GM12878 (cell line): ENCODE results near the gene ERP27. TPM values are rescaled to one million over a fixed set of nuclear protein-coding genes. Genes with fewer than 3 reads are reported as not detected.
A peak's percentile ranks its signal among the peaks of the same experiment; 100 is the strongest.

ENCODE experiments used
- BRCA1 ChIP-seq: IDR thresholded peaks from 2 replicates; pipeline ENCODE4 v1.6.1; 2011; ENCODE audit warnings: low read depth, low read length, improper control_type of control experiment
- CBFB ChIP-seq: IDR thresholded peaks from 2 replicates; pipeline ENCODE4 v1.6.1; 2016; ENCODE audit warnings: antibody characterized with exemption, low read depth
- CTCF ChIP-seq, 3 experiments: IDR thresholded peaks in 2 of 3; conservative IDR thresholded peaks in 1 of 3; 2 replicates each; pipeline ENCODE4 v1.5.1; 2011; ENCODE audit warnings: low read depth in 3 of 3, low read length in 3 of 3, mild to moderate bottlenecking in 3 of 3, control low read depth in 2 of 3, moderate library complexity in 2 of 3, inconsistent platforms in 1 of 3, mixed read lengths in 1 of 3; ENCODE audit not compliant: control insufficient read depth in 2 of 3, insufficient read depth in 1 of 3; ENCODE audit errors: extremely low read depth in 1 of 3
- E2F4 ChIP-seq: IDR thresholded peaks from 2 replicates; pipeline ENCODE4 v1.6.1; 2012; ENCODE audit warnings: low read depth, low read length, improper control_type of control experiment
- FOS ChIP-seq: IDR thresholded peaks from 3 replicates; pipeline ENCODE4 v1.6.1; 2011; ENCODE audit warnings: borderline replicate concordance; ENCODE audit not compliant: insufficient read length; ENCODE audit errors: extremely low read depth
- IKZF1 ChIP-seq: fragments of 450-650 bp; conservative IDR thresholded peaks from 2 replicates; pipeline ENCODE4 v1.6.1; 2017; ENCODE audit warnings: antibody characterized with exemption, mild to moderate bottlenecking
- IKZF2 ChIP-seq, 2 experiments: fragments of 450-650 bp; IDR thresholded peaks; 2 replicates each; pipeline ENCODE4 v1.6.1; 2017; ENCODE audit warnings: mild to moderate bottlenecking in 2 of 2, moderate library complexity in 2 of 2
- POLR2A ChIP-seq: IDR thresholded peaks from 2 replicates; pipeline ENCODE4 v1.6.1; 2011; ENCODE audit warnings: low read depth, mild to moderate bottlenecking, low read length
- REST ChIP-seq: IDR thresholded peaks from 2 replicates; pipeline ENCODE4 v1.6.1; 2012; ENCODE audit warnings: mild to moderate bottlenecking, low read depth, low read length
- SIX5 ChIP-seq: IDR thresholded peaks from 2 replicates; pipeline ENCODE4 v1.6.1; 2011; ENCODE audit warnings: mild to moderate bottlenecking, low read depth, low read length, moderate library complexity; ENCODE audit not compliant: severe bottlenecking
- SMAD5 ChIP-seq: IDR thresholded peaks from 2 replicates; pipeline ENCODE4 v1.6.1; 2016; ENCODE audit warnings: antibody characterized with exemption, low read depth
- SREBF2 ChIP-seq: IDR thresholded peaks from 2 replicates; pipeline ENCODE4 v1.6.1; 2012; ENCODE audit warnings: mild to moderate bottlenecking, low read length
- ZNF384 ChIP-seq: IDR thresholded peaks from 2 replicates; pipeline ENCODE4 v1.6.1; 2012; ENCODE audit warnings: low read depth, mild to moderate bottlenecking, low read length, improper control_type of control experiment, borderline replicate concordance
- ZNF687 ChIP-seq: fragments of 450-650 bp; IDR thresholded peaks from 2 replicates; pipeline ENCODE4 v1.6.1; 2017; ENCODE audit warnings: mild to moderate bottlenecking, moderate library complexity
- polyA plus RNA-seq, 11 experiments: library from polyadenylated mRNA; depleted of rRNA in 4 of 11; unstranded in 6 of 11; stranded (reverse) in 5 of 11; fragments of >200 nt; fragmentation: Nextera tagmentation in 4 of 11; fragmentation: Illumina TruSeq in 1 of 11; extraction: Ambion mirVana in 4 of 11; extraction: Trizol in 1 of 11; gene quantifications; 1 replicate in 1 of 11; 2 replicates in 10 of 11; pipeline versions ENCODE4 v1.2.1 to v1.2.3, GENCODE V29; 2011 to 2016; ENCODE audit warnings: inconsistent platforms in 2 of 11, missing spikeins in 2 of 11, low read depth in 1 of 11
- total RNA-seq, 4 experiments: library from RNA; depleted of rRNA in 3 of 4; stranded (reverse); fragments of >200 nt in 3 of 4; fragmentation: Illumina TruSeq in 1 of 4; extraction: Trizol in 1 of 4; gene quantifications; 2 replicates each; pipeline versions ENCODE4 v1.2.1 to v1.2.3, GENCODE V29; 2013 to 2021
- TF ChIP-seq, protein P1 (sequence below): fragments of 450-650 bp; IDR thresholded peaks from 2 replicates; pipeline ENCODE4 v1.6.1; 2017; ENCODE audit warnings: low read depth, mild to moderate bottlenecking, moderate library complexity

The ERP27 gene
- total and polyA plus RNA-seq, 10 of the 15 experiments (the other 5 are each of a cell fraction or from before 2014, with no cell fraction given): 0.91 to 2.4 (median 1.4) TPM

- TF ChIP-seq REST (no peak), E2F4 (no peak), IKZF2 (IDR thresholded peaks at IDR 0.05) (no peak), SREBF2 (no peak), CTCF (IDR thresholded peaks at IDR 0.05 in 2 of 3, conservative IDR thresholded peaks at IDR 0.05 in 1 of 3; ENCODE audit: control insufficient read depth in 2 of 3, extremely low read depth in 1 of 3, insufficient read depth in 1 of 3, low read depth in 3 of 3, low read length in 3 of 3) (peak in 1 of 3 experiments; percentile 32; a peak in 1 of 6 replicates), CBFB (no peak), IKZF1 (no peak), BRCA1 (no peak), ZNF384 (peak; percentile 60), SIX5 (no peak), SMAD5 (no peak), ZNF687 (no peak), FOS (no peak), POLR2A (no peak)
- TF ChIP-seq, protein P1, sequence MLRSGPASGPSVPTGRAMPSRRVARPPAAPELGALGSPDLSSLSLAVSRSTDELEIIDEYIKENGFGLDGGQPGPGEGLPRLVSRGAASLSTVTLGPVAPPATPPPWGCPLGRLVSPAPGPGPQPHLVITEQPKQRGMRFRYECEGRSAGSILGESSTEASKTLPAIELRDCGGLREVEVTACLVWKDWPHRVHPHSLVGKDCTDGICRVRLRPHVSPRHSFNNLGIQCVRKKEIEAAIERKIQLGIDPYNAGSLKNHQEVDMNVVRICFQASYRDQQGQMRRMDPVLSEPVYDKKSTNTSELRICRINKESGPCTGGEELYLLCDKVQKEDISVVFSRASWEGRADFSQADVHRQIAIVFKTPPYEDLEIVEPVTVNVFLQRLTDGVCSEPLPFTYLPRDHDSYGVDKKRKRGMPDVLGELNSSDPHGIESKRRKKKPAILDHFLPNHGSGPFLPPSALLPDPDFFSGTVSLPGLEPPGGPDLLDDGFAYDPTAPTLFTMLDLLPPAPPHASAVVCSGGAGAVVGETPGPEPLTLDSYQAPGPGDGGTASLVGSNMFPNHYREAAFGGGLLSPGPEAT: no peak
Measured at GRCh38 chr12:14986449-14986848, 48.1 kb upstream of the ERP27 start (continued).
